Measurements from ENCODE around the gene EFHB.

- TF ChIP-seq POLR2A (IDR thresholded peaks at IDR 0.05) (no peak), CTCF (IDR thresholded peaks at IDR 0.05) (no peak)
Measured at GRCh38 chr3:19903649-19904048, 30.4 kb downstream of the EFHB start.

Measured in breast epithelium (tissue), 3 donors.